ENCODE results near the gene CUZD1.

CUZD1 gene

DNA sequence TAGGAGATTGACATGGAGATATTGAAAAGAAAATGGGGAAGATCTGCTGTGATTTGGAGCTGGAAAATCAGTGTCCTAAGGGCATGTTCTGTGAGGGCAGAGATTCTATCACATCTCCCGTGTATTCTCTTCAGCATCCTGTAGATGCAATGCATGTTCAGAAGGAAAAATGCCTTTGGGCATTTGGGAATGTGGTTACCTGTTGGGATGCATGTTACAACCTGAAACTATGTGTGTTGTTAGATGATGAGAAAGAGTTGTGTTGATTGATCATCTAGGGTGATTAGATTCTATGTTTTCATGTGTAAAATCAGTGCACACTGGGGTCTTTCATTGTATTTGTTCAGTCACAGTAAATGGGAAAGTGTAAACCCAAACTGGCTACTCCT is 14.7 kb downstream of the CUZD1 start:
- in situ Hi-C loops (cut with MboI; ENCODE audit: low pct_unique_long_range_greater_than_20kb, low sequenced_read_pairs, unreplicated experiment): no loop called here
- no peak for DNase-seq (ENCODE audit: low spot score)
- no peak for TF ChIP-seq CTCF (IDR thresholded peaks at IDR 0.05; ENCODE audit: extremely low read depth, insufficient read depth, missing control alignments)

DNA sequence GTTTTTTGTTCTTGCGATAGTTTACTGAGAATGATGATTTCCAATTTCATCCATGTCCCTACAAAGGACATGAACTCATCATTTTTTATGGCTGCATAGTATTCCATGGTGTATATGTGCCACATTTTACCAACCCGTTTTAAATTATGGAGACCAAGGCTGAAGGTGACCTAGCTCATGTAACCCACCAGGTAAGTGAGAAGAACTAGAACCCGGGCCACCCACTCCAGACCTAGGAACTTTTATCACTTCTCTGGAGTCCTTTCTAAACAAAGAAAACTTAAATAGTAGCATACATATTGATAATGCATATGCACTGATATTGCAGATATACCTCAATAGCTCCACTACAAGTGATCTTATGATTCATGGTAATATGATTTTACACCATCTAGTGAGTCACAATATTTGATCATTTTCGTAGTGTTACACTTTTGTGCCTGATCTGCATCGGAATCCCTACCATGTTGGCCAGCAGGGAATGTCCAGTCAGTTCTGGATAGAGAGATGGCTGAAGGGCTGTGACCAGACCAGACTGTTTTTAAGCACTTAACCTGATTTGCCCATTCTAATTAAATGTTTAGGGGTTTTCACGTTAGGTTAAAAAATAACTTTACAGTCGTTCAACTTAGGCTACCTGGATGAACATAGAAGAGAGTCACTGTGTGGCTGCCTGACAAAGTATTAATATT is 15.2 kb downstream of the CUZD1 start:
- in situ Hi-C loops (cut with MboI; ENCODE audit: low pct_unique_long_range_greater_than_20kb, low sequenced_read_pairs, unreplicated experiment): no loop called here
- DNase-seq (ENCODE audit: low spot score): no peak
- no peak for TF ChIP-seq CTCF (IDR thresholded peaks at IDR 0.05; ENCODE audit: extremely low read depth, insufficient read depth, missing control alignments)

DNA sequence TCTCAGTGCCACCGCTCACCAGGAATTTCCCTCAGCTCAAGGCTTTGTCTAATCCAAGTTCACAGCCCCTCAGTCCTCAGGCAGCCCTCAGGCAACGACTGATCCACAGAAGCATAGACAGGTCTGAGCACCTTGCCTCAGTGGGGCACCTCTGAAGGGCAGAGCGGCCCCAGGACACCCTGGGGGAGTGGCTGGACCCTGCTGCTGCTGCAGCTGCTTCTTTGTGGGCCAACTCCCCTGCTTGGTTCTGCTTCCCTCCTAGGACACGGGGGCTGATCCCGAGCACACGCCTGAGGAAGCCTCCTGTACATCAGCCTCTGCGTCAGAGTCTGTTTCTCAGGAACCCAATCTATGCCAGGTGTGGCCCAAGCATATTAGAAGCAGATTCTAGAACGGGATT is 16.2 kb downstream of the CUZD1 start:
- DNase-seq (ENCODE audit: low spot score): no peak
- in situ Hi-C loops (cut with MboI; ENCODE audit: low pct_unique_long_range_greater_than_20kb, low sequenced_read_pairs, unreplicated experiment): no loop called here
- no peak for TF ChIP-seq CTCF (IDR thresholded peaks at IDR 0.05; ENCODE audit: extremely low read depth, insufficient read depth, missing control alignments)

DNA sequence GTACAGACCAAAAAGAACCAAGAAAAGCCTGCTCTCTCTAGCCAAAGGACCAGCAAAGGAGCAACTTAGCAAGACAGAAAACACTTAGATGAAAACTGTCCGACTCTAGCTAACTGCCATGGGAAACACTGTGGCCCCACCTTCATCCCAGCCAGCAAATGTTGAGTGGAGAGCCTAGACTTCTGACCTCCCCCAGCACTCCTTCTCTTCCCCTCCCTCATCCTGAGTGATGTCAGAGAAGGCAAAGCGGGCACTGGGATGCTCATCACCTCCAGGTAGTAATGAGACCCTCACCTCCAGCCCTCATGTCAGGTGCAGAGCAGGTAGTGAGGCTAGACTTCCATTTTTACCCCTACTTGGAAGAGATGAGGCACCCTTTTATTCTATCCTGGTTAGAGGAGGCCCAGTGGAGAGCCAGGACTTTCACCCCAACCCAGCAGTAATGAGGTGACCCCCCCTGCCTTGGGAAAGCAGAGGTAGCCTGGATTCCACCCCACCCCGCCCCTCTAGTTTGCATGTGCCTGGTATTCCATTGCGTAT is 16.9 kb downstream of the CUZD1 start:
- in situ Hi-C loops (cut with MboI; ENCODE audit: low pct_unique_long_range_greater_than_20kb, low sequenced_read_pairs, unreplicated experiment): no loop called here
- no peak for TF ChIP-seq CTCF (IDR thresholded peaks at IDR 0.05; ENCODE audit: extremely low read depth, insufficient read depth, missing control alignments)
- no peak for DNase-seq (ENCODE audit: low spot score)

DNA sequence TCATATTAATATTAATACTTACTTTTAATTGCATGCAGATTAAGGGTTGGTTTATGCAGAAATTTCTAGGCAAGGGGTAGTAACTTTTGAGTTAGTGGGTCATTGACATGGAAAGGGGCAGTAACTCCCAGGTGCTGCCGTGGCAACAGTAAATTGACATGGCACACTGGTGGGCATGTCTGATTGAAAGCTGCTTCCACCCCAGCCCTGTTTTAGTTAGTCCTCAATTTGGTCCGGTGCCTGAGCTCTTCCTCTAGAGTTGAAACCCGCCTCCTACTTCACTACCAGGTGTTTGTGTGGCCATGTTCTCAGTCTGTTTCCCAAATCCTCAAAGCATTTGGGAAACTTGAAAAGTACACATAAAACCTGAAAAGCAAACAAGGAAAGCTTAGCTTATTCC is 18.4 kb downstream of the CUZD1 start:
- in situ Hi-C loops (cut with MboI; ENCODE audit: low pct_unique_long_range_greater_than_20kb, low sequenced_read_pairs, unreplicated experiment): no loop called here
- DNase-seq (ENCODE audit: low spot score): no peak

GRCh38 chr10:122822973-122823690 is 22.5 kb downstream of the CUZD1 start:
- in situ Hi-C loops (cut with MboI; ENCODE audit: low pct_unique_long_range_greater_than_20kb, low sequenced_read_pairs, unreplicated experiment): no loop called here
- no peak for TF ChIP-seq CTCF (IDR thresholded peaks at IDR 0.05; ENCODE audit: extremely low read depth, insufficient read depth, missing control alignments)

More for the DNA sequence above, 18.4 kb downstream of the CUZD1 start:
- TF ChIP-seq CTCF (IDR thresholded peaks at IDR 0.05; ENCODE audit: extremely low read depth, insufficient read depth, missing control alignments): no peak

More at GRCh38 chr10:122822973-122823690, 22.5 kb downstream of the CUZD1 start:
- no peak for DNase-seq (ENCODE audit: low spot score)

All from GM13977 (cell line).